Lower lobe of right lung (tissue), 2 donors: ENCODE data around the gene GABPA. TPM values are rescaled to one million over a fixed set of nuclear protein-coding genes. Genes with fewer than 3 reads are reported as not detected.

Source experiments
- ATAC-seq, 2 donors: fragments of 200-7000 bp; cut with Tn5 transposase; one replicate each; pipeline ENCODE4 v1.9.1; 2020 to 2022; ENCODE audit warnings: mild to moderate bottlenecking in 2 of 2, moderate library complexity in 2 of 2
- DNase-seq: peaks from one replicate; pipeline ENCODE4 v3.0.0-alpha.2; 2020
- H3K27ac ChIP-seq: fragments of 200-600 bp; one replicate; pipeline ENCODE4 v1.8.0; 2022
- H3K27me3 ChIP-seq: fragments of 200-600 bp; one replicate; pipeline ENCODE4 v1.8.0; 2022; ENCODE audit warnings: low read depth
- H3K36me3 ChIP-seq: fragments of 200-600 bp; one replicate; pipeline ENCODE4 v1.8.0; 2022; ENCODE audit warnings: mild to moderate bottlenecking
- H3K4me1 ChIP-seq: fragments of 200-600 bp; one replicate; pipeline ENCODE4 v1.8.0; 2022
- H3K4me3 ChIP-seq: fragments of 200-600 bp; one replicate; pipeline ENCODE4 v1.8.0; 2022; ENCODE audit warnings: mild to moderate bottlenecking
- H3K9me3 ChIP-seq: fragments of 200-600 bp; one replicate; pipeline ENCODE4 v1.8.0; 2022
- CTCF ChIP-seq: fragments of 200-600 bp; IDR thresholded peaks from one replicate; pipeline ENCODE4 v1.8.0; 2022; ENCODE audit warnings: antibody characterized with exemption, mild to moderate bottlenecking
- intact Hi-C: fragments of 100-400 bp; cut with DNase I; formaldehyde crosslinking; loops from one replicate; pipeline ENCODE4 v1.11.0; 2022
- total RNA-seq: library from RNA; stranded (reverse); fragmentation: NEBNext Ultra II Directional; extraction: Animal tissue kit (Norgen Biotek cat#: 25700); gene quantifications from one replicate; pipeline ENCODE4 v1.2.1, GENCODE V29; 2021
- donor health status: DM: no; HTN: yes; CAD: no; lungs with severe emphysema.

Gene GABPA
- total RNA-seq, 1 donor from 2014 or later = 29.3 TPM

- H3K4me1 ChIP-seq = no peaks in the 10 kb centered on the region
- H3K36me3 ChIP-seq = no peaks in the 10 kb centered on the region
- no peak for DNase-seq
- no peaks in the 10 kb centered on the region for H3K9me3 ChIP-seq
- H3K27me3 ChIP-seq = no peaks in the 10 kb centered on the region
- no peak for ATAC-seq
- H3K4me3 ChIP-seq = no peak overlapping the region
- intact Hi-C loops = no loop called here
- TF ChIP-seq CTCF = no peak
- no peak overlapping the region for H3K27ac ChIP-seq
These were observed 83.8 kb downstream of the GABPA start for GRCh38 chr21:25818551-25818950.

Other genes starting within 250 kb of the GABPA start
- gene MRPL39, start 127.5 kb upstream of the GABPA start, total RNA-seq = 16.9 TPM
- 36.2 TPM for gene JAM2, start 95.7 kb upstream of the GABPA start, total RNA-seq
- 75.8 TPM for gene ATP5PF, start 68 bp upstream of the GABPA start, total RNA-seq